Kidney epithelial cell (primary cell): ENCODE results near the gene GHRHR. TPM values are rescaled to one million over a fixed set of nuclear protein-coding genes. Genes with fewer than 3 reads are reported as not detected.

Source experiments
- DNase-seq: peaks from one replicate; pipeline ENCODE4 v3.0.0-alpha.2; 2010; ENCODE audit warnings: low read depth
- H3K27me3 ChIP-seq: 2 replicates; pipeline ENCODE4 v1.6.0; 2011; ENCODE audit warnings: low read length; ENCODE audit not compliant: control insufficient read depth, insufficient read depth
- H3K36me3 ChIP-seq: 2 replicates; pipeline ENCODE4 v1.5.1; 2011; ENCODE audit warnings: low read length; ENCODE audit not compliant: control insufficient read depth, insufficient read depth
- H3K4me3 ChIP-seq: 2 replicates; pipeline ENCODE4 v1.5.1; 2011; ENCODE audit warnings: low read depth, mild to moderate bottlenecking, control low read depth, low read length
- CTCF ChIP-seq: IDR thresholded peaks from 2 replicates; pipeline ENCODE4 v1.5.1; 2011; ENCODE audit warnings: mild to moderate bottlenecking, moderate library complexity, low read length, control low read depth, inconsistent platforms; ENCODE audit not compliant: insufficient read depth, poor library complexity, severe bottlenecking
- total RNA-seq: library from RNA; depleted of rRNA; stranded (reverse); fragments of >200 nt; gene quantifications from 2 replicates; pipeline ENCODE4 v1.2.3, GENCODE V29; 2015

GHRHR gene
- total RNA-seq, 1 donor from 2014 or later = not detected

GRCh38 chr7:30938435-30939316 is 25.1 kb upstream of the GHRHR start:
- DNase-seq = peak; percentile 44
- H3K4me3 ChIP-seq = peak overlapping the region; percentile 0
- no peaks in the 10 kb centered on the region for H3K36me3 ChIP-seq
- H3K27me3 ChIP-seq = no peaks in the 10 kb centered on the region
- TF ChIP-seq CTCF = peak; percentile 98

- no peaks in the 10 kb centered on the region for H3K27me3 ChIP-seq
- DNase-seq = no peak
Measured at GRCh38 chr7:30941582-30942323, 22.0 kb upstream of the GHRHR start.

GRCh38 chr7:30950197-30950596 is 13.6 kb upstream of the GHRHR start:
- no peak overlapping the region for H3K4me3 ChIP-seq
- no peak for DNase-seq
- H3K36me3 ChIP-seq = no peaks in the 10 kb centered on the region
- no peak for TF ChIP-seq CTCF
- H3K27me3 ChIP-seq = peaks cover 5% of the 10 kb centered on the region

More at GRCh38 chr7:30941582-30942323, 22.0 kb upstream of the GHRHR start:
- TF ChIP-seq CTCF = no peak
- H3K4me3 ChIP-seq = no peak overlapping the region
- no peaks in the 10 kb centered on the region for H3K36me3 ChIP-seq

GRCh38 chr7:30954914-30955313 is 8.8 kb upstream of the GHRHR start:
- peaks cover 3% of the 10 kb centered on the region for H3K27me3 ChIP-seq
- H3K36me3 ChIP-seq = no peaks in the 10 kb centered on the region
- no peak for TF ChIP-seq CTCF
- no peak for DNase-seq
- H3K4me3 ChIP-seq = no peak overlapping the region

- Histone ChIP-seq H3K27me3 (peaks cover 2% of the 10 kb centered on the region), H3K4me3 (no peak overlapping the region), H3K36me3 (no peaks in the 10 kb centered on the region)
- no peak for TF ChIP-seq CTCF
- no peak for DNase-seq
Measured at GRCh38 chr7:30956704-30957103, 7.0 kb upstream of the GHRHR start.
